ENCODE measurements around the gene WWC2. TPM values are rescaled to one million over a fixed set of nuclear protein-coding genes. Genes with fewer than 3 reads are reported as not detected.

Gene WWC2
- total RNA-seq, 2 donors from 2014 or later, result 4.3 to 6.8 TPM

DNA sequence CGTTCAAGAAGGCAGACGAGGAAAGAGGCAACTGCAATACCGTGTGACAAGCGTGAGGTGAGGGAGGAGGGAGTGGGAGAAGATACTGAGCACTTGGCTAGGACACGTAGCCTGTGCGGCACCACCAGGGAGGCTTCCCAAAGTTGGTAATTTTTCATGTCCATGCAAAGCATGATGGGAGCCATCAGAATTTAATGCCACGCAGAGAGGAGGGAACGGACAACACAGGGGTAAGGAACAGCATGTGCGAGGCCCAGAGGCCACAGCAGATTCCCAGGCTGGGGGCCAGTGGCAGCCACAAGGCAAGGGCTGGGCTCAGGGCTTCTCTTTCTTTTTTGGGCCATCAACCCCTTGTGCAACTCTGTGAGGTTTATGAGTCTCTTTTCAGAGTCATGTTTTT, 234.1 kb downstream of the WWC2 start:
- no peak overlapping the region for H3K27ac ChIP-seq
- no peak overlapping the region for H3K9ac ChIP-seq (ENCODE audit: low read depth in 2 of 2, low read length in 2 of 2)

DNA sequence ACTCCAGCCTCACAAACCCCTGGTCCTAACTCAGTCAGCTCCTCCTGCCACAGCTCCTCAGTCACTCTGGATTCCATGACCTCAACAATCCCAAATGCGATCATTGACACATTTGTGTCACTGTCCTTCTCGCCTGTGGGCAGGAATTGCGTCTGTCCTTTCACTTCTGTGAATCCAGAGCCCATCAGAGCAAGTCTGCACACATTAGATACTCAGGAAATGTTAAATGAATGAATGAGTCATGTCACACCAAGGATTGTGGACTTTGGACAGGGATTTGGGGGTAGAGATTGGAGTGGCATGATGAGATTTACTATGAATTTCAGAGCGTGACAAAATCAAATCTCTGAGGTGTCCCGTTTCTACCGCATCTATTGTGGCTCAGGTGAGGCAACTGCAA, 234.9 kb downstream of the WWC2 start:
- H3K36me3 ChIP-seq, result no peaks in the 10 kb centered on the region
- no peak overlapping the region for H3K9ac ChIP-seq (ENCODE audit: low read depth in 2 of 2, low read length in 2 of 2)
- intact Hi-C loops (cut with DNase I), result no loop called here
- no peak overlapping the region for H3K27ac ChIP-seq
- no peaks in the 10 kb centered on the region for H3K4me1 ChIP-seq
- no peaks in the 10 kb centered on the region for H3K27me3 ChIP-seq
- no peaks in the 10 kb centered on the region for H3K9me3 ChIP-seq
- H3K4me3 ChIP-seq, result no peak overlapping the region
- TF ChIP-seq, protein P1, sequence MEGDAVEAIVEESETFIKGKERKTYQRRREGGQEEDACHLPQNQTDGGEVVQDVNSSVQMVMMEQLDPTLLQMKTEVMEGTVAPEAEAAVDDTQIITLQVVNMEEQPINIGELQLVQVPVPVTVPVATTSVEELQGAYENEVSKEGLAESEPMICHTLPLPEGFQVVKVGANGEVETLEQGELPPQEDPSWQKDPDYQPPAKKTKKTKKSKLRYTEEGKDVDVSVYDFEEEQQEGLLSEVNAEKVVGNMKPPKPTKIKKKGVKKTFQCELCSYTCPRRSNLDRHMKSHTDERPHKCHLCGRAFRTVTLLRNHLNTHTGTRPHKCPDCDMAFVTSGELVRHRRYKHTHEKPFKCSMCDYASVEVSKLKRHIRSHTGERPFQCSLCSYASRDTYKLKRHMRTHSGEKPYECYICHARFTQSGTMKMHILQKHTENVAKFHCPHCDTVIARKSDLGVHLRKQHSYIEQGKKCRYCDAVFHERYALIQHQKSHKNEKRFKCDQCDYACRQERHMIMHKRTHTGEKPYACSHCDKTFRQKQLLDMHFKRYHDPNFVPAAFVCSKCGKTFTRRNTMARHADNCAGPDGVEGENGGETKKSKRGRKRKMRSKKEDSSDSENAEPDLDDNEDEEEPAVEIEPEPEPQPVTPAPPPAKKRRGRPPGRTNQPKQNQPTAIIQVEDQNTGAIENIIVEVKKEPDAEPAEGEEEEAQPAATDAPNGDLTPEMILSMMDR (IDR thresholded peaks at IDR 0.05), result no peak
- no peak for DNase-seq

More for the DNA sequence above, 234.1 kb downstream of the WWC2 start:
- no peaks in the 10 kb centered on the region for H3K36me3 ChIP-seq
- H3K27me3 ChIP-seq, result no peaks in the 10 kb centered on the region
- no peaks in the 10 kb centered on the region for H3K9me3 ChIP-seq
- no peak overlapping the region for H3K4me3 ChIP-seq
- intact Hi-C loops (cut with DNase I), result no loop called here
- DNase-seq, result no peak
- TF ChIP-seq, protein P1 (IDR thresholded peaks at IDR 0.05), result no peak
- no peaks in the 10 kb centered on the region for H3K4me1 ChIP-seq

DNA sequence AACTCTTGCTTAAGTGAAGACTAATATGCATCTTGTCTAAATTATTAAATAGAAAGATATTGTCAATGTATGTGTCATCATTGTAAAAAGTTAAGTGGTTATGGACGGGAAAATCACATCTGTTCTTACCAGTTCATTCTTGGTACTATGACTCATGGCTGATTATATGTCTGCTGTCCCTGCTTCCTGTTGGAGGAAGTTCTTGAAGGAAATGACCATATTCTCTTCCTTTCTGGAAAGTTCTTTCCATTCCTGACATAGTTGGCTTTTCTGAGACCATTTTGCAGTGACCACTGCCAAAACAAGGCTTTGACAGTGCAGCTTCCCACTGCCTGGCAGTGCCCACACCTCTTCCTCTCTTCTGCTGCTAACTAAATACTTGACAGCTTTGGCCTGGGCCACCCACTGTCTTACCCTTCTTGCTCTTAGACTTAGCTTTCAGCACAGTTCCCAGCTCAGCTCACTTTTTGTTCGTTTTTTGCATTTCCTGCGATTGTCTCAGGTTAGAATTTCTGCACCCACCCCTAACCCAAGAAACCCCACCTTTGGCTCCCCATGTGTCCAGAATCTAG, 236.4 kb downstream of the WWC2 start:
- Histone ChIP-seq H3K4me1 (no peaks in the 10 kb centered on the region), H3K27me3 (no peaks in the 10 kb centered on the region), H3K4me3 (no peak overlapping the region), H3K36me3 (no peaks in the 10 kb centered on the region), H3K27ac (no peak overlapping the region), H3K9me3 (no peaks in the 10 kb centered on the region), H3K9ac (ENCODE audit: low read depth in 2 of 2, low read length in 2 of 2) (no peak overlapping the region)
- TF ChIP-seq, protein P1 (IDR thresholded peaks at IDR 0.05), result no peak
- no peak for DNase-seq
- intact Hi-C loops (cut with DNase I), result no loop called here

DNA sequence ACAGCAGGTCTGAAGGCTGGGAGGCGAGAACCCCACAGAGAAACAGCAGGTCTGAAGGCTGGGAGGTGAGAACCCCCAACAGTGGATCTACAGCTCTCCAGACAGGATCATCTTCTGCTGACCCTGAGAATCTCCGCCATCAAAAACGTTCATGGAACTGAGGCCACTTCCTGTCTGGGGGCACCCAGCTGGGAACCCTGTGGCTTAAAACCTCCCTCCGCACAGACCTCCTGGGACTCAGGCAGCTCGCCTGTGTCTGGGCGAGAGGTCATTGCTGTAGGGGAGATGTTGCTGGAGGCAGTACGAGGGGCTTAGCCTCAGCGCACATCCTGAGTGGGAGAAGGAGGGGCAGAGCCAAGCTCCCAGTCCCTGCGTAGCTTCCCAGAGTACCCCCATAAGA, 238.3 kb downstream of the WWC2 start:
- H3K4me3 ChIP-seq, result no peak overlapping the region

DNA sequence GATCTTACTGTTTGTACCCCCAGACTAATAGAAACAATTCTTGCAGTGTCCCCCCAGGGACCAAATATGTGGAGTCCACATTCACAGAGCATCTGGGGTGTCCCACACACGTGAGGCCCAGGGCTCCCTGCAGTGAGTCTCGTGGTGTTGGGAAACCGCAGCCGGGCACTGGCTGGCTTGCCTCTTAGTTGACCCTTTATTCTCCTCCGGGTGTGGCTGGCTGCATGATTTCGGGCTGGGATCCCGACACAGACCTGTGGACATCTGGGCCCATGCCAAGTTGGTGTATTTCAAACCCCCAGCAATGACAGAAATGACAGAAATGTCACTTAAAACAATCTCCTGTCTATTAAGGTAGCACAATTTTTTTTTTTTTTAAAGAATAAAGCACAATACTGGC, 238.8 kb downstream of the WWC2 start:
- H3K27ac ChIP-seq, result no peak overlapping the region
- no peak for DNase-seq
- H3K9ac ChIP-seq (ENCODE audit: low read depth in 2 of 2, low read length in 2 of 2), result no peak overlapping the region
- TF ChIP-seq, protein P1 (IDR thresholded peaks at IDR 0.05), result no peak
- no peaks in the 10 kb centered on the region for H3K36me3 ChIP-seq
- intact Hi-C loops (cut with DNase I), result no loop called here
- H3K27me3 ChIP-seq, result no peaks in the 10 kb centered on the region
- no peak overlapping the region for H3K4me3 ChIP-seq
- H3K4me1 ChIP-seq, result no peaks in the 10 kb centered on the region
- H3K9me3 ChIP-seq, result no peaks in the 10 kb centered on the region

More for the DNA sequence above, 238.3 kb downstream of the WWC2 start:
- no peak for DNase-seq
- H3K4me1 ChIP-seq, result no peaks in the 10 kb centered on the region
- no peak overlapping the region for H3K27ac ChIP-seq
- intact Hi-C loops (cut with DNase I), result no loop called here
- TF ChIP-seq, protein P1 (IDR thresholded peaks at IDR 0.05), result no peak
- H3K27me3 ChIP-seq, result no peaks in the 10 kb centered on the region
- H3K36me3 ChIP-seq, result no peaks in the 10 kb centered on the region
- H3K9me3 ChIP-seq, result no peaks in the 10 kb centered on the region
- H3K9ac ChIP-seq (ENCODE audit: low read depth in 2 of 2, low read length in 2 of 2), result no peak overlapping the region

All from colonic mucosa (tissue), 4 donors.